ENCODE measurements around the gene ZNF74.
"Not testable (repeated sequence)": the region's sequence is repeated elsewhere in the genome, so short reads cannot be mapped to it uniquely, and the experiment has no call there.

ZNF74 gene

GRCh38 chr22:20366841-20367240 lies 27.1 kb upstream of the ZNF74 start:
- not testable (repeated sequence) for DNase-seq (ENCODE audit: low read depth); H3K4me3 ChIP-seq (ENCODE audit: low read depth, low read length)

GRCh38 chr22:20368875-20369274 lies 25.1 kb upstream of the ZNF74 start:
- not testable (repeated sequence) for DNase-seq (ENCODE audit: low read depth); H3K4me3 ChIP-seq (ENCODE audit: low read depth, low read length)

- not testable (repeated sequence) for H3K4me3 ChIP-seq (ENCODE audit: low read depth, low read length); DNase-seq (ENCODE audit: low read depth)
Observed at GRCh38 chr22:20371687-20372086, 22.3 kb upstream of the ZNF74 start.

GRCh38 chr22:20372406-20372854 lies 21.5 kb upstream of the ZNF74 start:
- H3K4me3 ChIP-seq (ENCODE audit: low read depth, low read length) = not testable (repeated sequence)
- DNase-seq (ENCODE audit: low read depth) = peak; percentile 44

GRCh38 chr22:20373195-20373706 lies 20.7 kb upstream of the ZNF74 start:
- DNase-seq (ENCODE audit: low read depth) = peak; percentile 42
- not testable (repeated sequence) for H3K4me3 ChIP-seq (ENCODE audit: low read depth, low read length)

GRCh38 chr22:20374130-20374529 lies 19.8 kb upstream of the ZNF74 start:
- DNase-seq (ENCODE audit: low read depth); H3K4me3 ChIP-seq (ENCODE audit: low read depth, low read length): not testable (repeated sequence)

- H3K4me3 ChIP-seq (ENCODE audit: low read depth, low read length); DNase-seq (ENCODE audit: low read depth): not testable (repeated sequence)
Observed at GRCh38 chr22:20376281-20376680, 17.7 kb upstream of the ZNF74 start.

GRCh38 chr22:20376983-20377382 lies 17.0 kb upstream of the ZNF74 start:
- DNase-seq (ENCODE audit: low read depth); H3K4me3 ChIP-seq (ENCODE audit: low read depth, low read length): not testable (repeated sequence)

GRCh38 chr22:20378110-20378509 lies 15.8 kb upstream of the ZNF74 start:
- no peak for TF ChIP-seq MAX (IDR thresholded peaks at IDR 0.05; ENCODE audit: low read depth, low read length)
- TF ChIP-seq MYC (IDR thresholded peaks at IDR 0.05; ENCODE audit: low read depth, low read length) = no peak
- no peak for TF ChIP-seq POLR2A (IDR thresholded peaks at IDR 0.05; ENCODE audit: extremely low read depth, insufficient read length)
- TF ChIP-seq CTCF (IDR thresholded peaks at IDR 0.05; ENCODE audit: low read depth, low read length) = no peak
- DNase-seq (ENCODE audit: low read depth) = no peak
- H3K4me3 ChIP-seq (ENCODE audit: low read depth, low read length) = no peak overlapping the region

- DNase-seq (ENCODE audit: low read depth); H3K4me3 ChIP-seq (ENCODE audit: low read depth, low read length): not testable (repeated sequence)
Observed at GRCh38 chr22:20378684-20379083, 15.3 kb upstream of the ZNF74 start.

- DNase-seq (ENCODE audit: low read depth) = no peak
- TF ChIP-seq CTCF (IDR thresholded peaks at IDR 0.05; ENCODE audit: low read depth, low read length) (no peak), MAX (IDR thresholded peaks at IDR 0.05; ENCODE audit: low read depth, low read length) (no peak), MYC (IDR thresholded peaks at IDR 0.05; ENCODE audit: low read depth, low read length) (no peak), POLR2A (IDR thresholded peaks at IDR 0.05; ENCODE audit: extremely low read depth, insufficient read length) (no peak)
Observed at GRCh38 chr22:20380486-20380885, 13.5 kb upstream of the ZNF74 start.

GRCh38 chr22:20383538-20383937 lies 10.4 kb upstream of the ZNF74 start:
- DNase-seq (ENCODE audit: low read depth) = no peak
- no peak overlapping the region for H3K4me3 ChIP-seq (ENCODE audit: low read depth, low read length)
- TF ChIP-seq MAX (IDR thresholded peaks at IDR 0.05; ENCODE audit: low read depth, low read length) = no peak
- TF ChIP-seq POLR2A (IDR thresholded peaks at IDR 0.05; ENCODE audit: extremely low read depth, insufficient read length) = no peak
- no peak for TF ChIP-seq MYC (IDR thresholded peaks at IDR 0.05; ENCODE audit: low read depth, low read length)
- TF ChIP-seq CTCF (IDR thresholded peaks at IDR 0.05; ENCODE audit: low read depth, low read length) = no peak

More at GRCh38 chr22:20380486-20380885, 13.5 kb upstream of the ZNF74 start:
- H3K4me3 ChIP-seq (ENCODE audit: low read depth, low read length) = no peak overlapping the region
